ENCODE results near the gene RYR1. TPM values are rescaled to one million over a fixed set of nuclear protein-coding genes. Genes with fewer than 3 reads are reported as not detected.
"Not testable (repeated sequence)": the region's sequence is repeated elsewhere in the genome, so short reads cannot be mapped to it uniquely, and the experiment has no call there.

The RYR1 gene
- total RNA-seq, 1 experiment from 2014 or later = not detected

- no peak for DNase-seq (ENCODE audit: low read depth)
Measured at GRCh38 chr19:38538793-38539528, 105.5 kb downstream of the RYR1 start.

GRCh38 chr19:38539751-38540150, 106.3 kb downstream of the RYR1 start:
- DNase-seq (ENCODE audit: low read depth) = no peak

- DNase-seq (ENCODE audit: low read depth) = no peak
Measured at GRCh38 chr19:38542040-38542439, 108.5 kb downstream of the RYR1 start.

- DNase-seq (ENCODE audit: low read depth) = no peak
Measured at GRCh38 chr19:38543286-38543806, 109.9 kb downstream of the RYR1 start.

GRCh38 chr19:38543807-38544568, 110.5 kb downstream of the RYR1 start:
- peak; percentile 97 for DNase-seq (ENCODE audit: low read depth)

GRCh38 chr19:38544569-38545315, 111.3 kb downstream of the RYR1 start:
- peak; percentile 23 for DNase-seq (ENCODE audit: low read depth)

- DNase-seq (ENCODE audit: low read depth) = no peak
Measured at GRCh38 chr19:38545596-38545995, 112.1 kb downstream of the RYR1 start.

- no peak for DNase-seq (ENCODE audit: low read depth)
Measured at GRCh38 chr19:38547421-38547820, 113.9 kb downstream of the RYR1 start.

GRCh38 chr19:38549061-38549460, 115.6 kb downstream of the RYR1 start:
- no peak for DNase-seq (ENCODE audit: low read depth)

GRCh38 chr19:38549942-38550341, 116.5 kb downstream of the RYR1 start:
- DNase-seq (ENCODE audit: low read depth) = no peak

GRCh38 chr19:38550376-38550775, 116.9 kb downstream of the RYR1 start:
- no peak for DNase-seq (ENCODE audit: low read depth)

- no peak for DNase-seq (ENCODE audit: low read depth)
Measured at GRCh38 chr19:38551450-38551813, 117.9 kb downstream of the RYR1 start.

GRCh38 chr19:38553239-38553638, 119.7 kb downstream of the RYR1 start:
- DNase-seq (ENCODE audit: low read depth) = not testable (repeated sequence)

GRCh38 chr19:38554676-38555141, 121.2 kb downstream of the RYR1 start:
- peak; percentile 14 for DNase-seq (ENCODE audit: low read depth)

GRCh38 chr19:38555200-38555599, 121.7 kb downstream of the RYR1 start:
- no peak for DNase-seq (ENCODE audit: low read depth)

GRCh38 chr19:38556521-38557174, 123.2 kb downstream of the RYR1 start:
- DNase-seq (ENCODE audit: low read depth) = no peak

GRCh38 chr19:38557205-38557799, 123.8 kb downstream of the RYR1 start:
- DNase-seq (ENCODE audit: low read depth) = peak; percentile 50

- DNase-seq (ENCODE audit: low read depth) = not testable (repeated sequence)
Measured at GRCh38 chr19:38558933-38559332, 125.4 kb downstream of the RYR1 start.

GRCh38 chr19:38559428-38560401, 126.2 kb downstream of the RYR1 start:
- DNase-seq (ENCODE audit: low read depth) = peak; percentile 82

GRCh38 chr19:38561053-38561606, 127.6 kb downstream of the RYR1 start:
- DNase-seq (ENCODE audit: low read depth) = no peak

Measured in M059J (cell line).